ENCODE results near the gene EFCC1. TPM values are rescaled to one million over a fixed set of nuclear protein-coding genes. Genes with fewer than 3 reads are reported as not detected.

Gene EFCC1, protein sequence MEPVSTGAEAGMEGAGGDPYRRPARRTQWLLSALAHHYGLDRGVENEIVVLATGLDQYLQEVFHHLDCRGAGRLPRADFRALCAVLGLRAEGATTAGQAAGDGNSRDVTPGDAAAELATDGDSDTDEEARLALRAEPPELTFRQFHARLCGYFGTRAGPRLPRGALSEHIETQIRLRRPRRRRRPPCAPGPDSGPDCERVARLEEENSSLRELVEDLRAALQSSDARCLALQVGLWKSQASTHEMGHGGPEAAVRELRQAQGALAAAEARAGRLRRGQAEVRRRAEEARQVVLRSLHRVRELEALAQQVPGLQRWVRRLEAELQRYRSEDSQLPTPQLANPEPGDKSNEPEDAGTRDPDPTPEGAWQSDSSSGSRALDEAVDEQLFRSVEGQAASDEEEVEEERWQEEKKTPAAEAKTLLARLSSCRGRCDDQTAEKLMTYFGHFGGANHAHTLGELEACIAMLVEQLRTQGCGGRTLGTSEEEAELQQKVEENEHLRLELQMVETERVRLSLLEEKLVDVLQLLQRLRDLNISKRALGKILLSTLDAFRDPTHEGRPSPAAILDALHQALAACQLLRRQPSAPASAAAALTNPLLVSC
- 17.2 TPM for total RNA-seq
- long read RNA-seq, transcript EFCC1-201 (8 exons, 2,691 nt) = major isoform, 16 of 69 reads
- long read RNA-seq, partial matches to known transcripts = 18 of 69 reads
- long read RNA-seq, other reads (novel, unspliced or antisense) = 34 of 69 reads

DNA sequence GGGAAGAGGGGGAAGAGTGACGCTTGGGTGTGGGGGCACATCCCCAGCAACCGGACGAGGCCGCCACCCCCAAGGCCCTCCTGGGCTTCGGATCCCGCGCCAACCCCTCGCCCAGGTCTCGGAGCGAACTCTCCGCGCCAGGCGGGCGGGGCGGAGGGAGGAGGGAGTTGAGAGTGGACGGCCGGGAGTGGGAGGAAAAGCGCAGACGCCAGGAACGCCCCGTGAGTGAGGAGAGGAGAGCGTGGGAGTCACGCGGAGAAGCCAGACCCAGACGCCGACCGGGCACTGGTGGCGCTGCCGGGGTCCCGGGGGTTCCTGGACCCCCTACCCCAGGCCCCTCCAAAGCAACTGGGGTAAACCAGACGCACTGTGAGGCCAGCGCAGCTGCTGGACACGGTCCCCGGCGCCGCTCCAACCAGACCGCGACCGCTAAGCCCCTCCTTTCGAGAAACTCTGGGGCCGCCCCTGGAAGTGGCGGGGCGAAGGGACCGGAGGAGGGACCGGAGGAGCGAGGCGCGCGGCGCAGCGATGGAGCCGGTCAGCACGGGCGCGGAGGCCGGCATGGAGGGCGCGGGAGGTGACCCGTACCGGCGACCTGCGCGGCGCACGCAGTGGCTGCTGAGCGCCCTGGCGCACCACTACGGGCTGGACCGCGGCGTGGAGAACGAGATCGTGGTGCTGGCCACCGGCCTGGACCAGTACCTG, at the start of gene EFCC1:
EFCC1 (plus strand) TSS at position 204 of the 705 bp plus-strand sequence; CDS start at position 529, 325 bp downstream.
- ATAC-seq (peak; percentile 68), DNase-seq (peak; percentile 84)
- H3K27me3 ChIP-seq = peaks cover 12% of the 10 kb centered on the region
- peak within 1 kb of the TSS; percentile 63 for H3K4me3 ChIP-seq
- no peaks in the 10 kb centered on the region for H3K9me3 ChIP-seq
- intact Hi-C loops (cut with DNase I) = no loop called here
- H3K4me1 ChIP-seq = peaks cover 28% of the 10 kb centered on the region
- TF ChIP-seq, protein P1, sequence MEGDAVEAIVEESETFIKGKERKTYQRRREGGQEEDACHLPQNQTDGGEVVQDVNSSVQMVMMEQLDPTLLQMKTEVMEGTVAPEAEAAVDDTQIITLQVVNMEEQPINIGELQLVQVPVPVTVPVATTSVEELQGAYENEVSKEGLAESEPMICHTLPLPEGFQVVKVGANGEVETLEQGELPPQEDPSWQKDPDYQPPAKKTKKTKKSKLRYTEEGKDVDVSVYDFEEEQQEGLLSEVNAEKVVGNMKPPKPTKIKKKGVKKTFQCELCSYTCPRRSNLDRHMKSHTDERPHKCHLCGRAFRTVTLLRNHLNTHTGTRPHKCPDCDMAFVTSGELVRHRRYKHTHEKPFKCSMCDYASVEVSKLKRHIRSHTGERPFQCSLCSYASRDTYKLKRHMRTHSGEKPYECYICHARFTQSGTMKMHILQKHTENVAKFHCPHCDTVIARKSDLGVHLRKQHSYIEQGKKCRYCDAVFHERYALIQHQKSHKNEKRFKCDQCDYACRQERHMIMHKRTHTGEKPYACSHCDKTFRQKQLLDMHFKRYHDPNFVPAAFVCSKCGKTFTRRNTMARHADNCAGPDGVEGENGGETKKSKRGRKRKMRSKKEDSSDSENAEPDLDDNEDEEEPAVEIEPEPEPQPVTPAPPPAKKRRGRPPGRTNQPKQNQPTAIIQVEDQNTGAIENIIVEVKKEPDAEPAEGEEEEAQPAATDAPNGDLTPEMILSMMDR (IDR thresholded peaks at IDR 0.05) = no peak
- peak within 1 kb of the TSS; percentile 85 for H3K27ac ChIP-seq
- no peaks in the 10 kb centered on the region for H3K36me3 ChIP-seq

DNA sequence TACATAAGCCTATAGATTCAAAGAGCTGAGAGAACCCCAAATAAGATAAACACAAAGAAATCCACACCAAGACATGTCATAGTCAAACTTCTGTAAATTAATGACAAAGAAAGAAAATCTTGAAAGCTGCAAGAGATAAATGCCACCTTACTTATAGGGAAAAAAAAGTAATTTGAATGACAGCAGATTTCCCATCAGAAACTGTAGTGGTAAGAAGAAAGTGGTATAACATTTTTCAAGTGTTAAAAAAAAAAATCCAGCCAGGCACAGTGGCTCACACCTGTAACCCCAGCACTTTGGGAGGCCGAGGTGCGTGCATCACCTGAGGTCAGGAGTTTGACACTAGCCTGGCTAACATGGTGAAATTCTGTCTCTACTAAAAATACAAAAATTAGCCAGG, 44.7 kb upstream of the EFCC1 start:
- no peak for ATAC-seq
- DNase-seq = no peak
- Histone ChIP-seq H3K27me3 (no peaks in the 10 kb centered on the region), H3K4me1 (no peaks in the 10 kb centered on the region), H3K4me3 (no peak overlapping the region), H3K27ac (no peak overlapping the region), H3K36me3 (no peaks in the 10 kb centered on the region), H3K9me3 (no peaks in the 10 kb centered on the region)
- TF ChIP-seq, protein P1 (IDR thresholded peaks at IDR 0.05) = no peak
- intact Hi-C loops (cut with DNase I) = no loop called here

DNA sequence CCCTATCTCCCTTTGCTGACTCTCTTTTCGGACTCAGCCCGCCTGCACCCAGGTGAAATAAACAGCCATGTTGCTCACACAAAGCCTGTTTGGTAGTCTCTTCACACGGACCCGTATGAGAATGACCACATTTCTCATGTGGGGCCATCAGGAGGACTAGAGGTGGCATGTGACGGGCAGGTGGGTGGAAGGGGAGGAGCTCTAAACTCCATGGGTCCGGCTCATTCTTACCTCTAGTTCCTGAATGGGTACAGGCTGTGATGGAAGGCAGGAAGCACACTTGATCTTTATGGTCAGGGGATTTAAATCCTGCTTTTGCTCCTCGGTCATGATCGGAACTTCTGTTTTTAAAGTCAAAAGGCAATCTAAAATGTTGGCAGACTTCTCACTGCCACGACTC, 35.8 kb upstream of the EFCC1 start:
- Histone ChIP-seq H3K36me3 (no peaks in the 10 kb centered on the region), H3K4me1 (peaks cover under 1% of the 10 kb centered on the region), H3K27ac (no peak overlapping the region), H3K27me3 (no peaks in the 10 kb centered on the region), H3K9me3 (no peaks in the 10 kb centered on the region), H3K4me3 (no peak overlapping the region)
- ATAC-seq (no peak), DNase-seq (no peak)
- intact Hi-C loops (cut with DNase I) = no loop called here
- TF ChIP-seq, protein P1 (IDR thresholded peaks at IDR 0.05) = no peak

DNA sequence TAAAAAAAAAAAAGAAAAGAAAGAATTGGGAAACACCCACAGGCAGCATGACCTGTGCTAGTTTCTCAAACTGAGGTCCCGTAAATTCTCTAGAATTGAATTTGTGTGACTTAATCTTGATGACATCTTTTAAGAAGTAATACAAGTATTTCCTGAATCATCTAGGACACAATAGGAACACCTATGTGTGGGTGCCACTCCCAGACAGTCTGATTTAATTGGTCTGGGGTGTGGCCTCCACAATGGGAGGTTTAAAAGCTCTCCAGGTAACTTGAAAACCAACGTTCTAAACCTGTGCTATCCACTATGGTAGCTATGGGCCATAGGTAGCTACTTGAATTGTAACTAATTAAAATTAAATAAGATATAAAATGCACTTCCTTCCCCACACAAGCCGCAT, 35.3 kb upstream of the EFCC1 start:
- no peak overlapping the region for H3K4me3 ChIP-seq
- DNase-seq (no peak), ATAC-seq (no peak)
- H3K36me3 ChIP-seq = no peaks in the 10 kb centered on the region
- H3K4me1 ChIP-seq = peaks cover 6% of the 10 kb centered on the region
- H3K9me3 ChIP-seq = no peaks in the 10 kb centered on the region
- no peak overlapping the region for H3K27ac ChIP-seq
- TF ChIP-seq, protein P1 (IDR thresholded peaks at IDR 0.05) = no peak
- intact Hi-C loops (cut with DNase I) = no loop called here
- no peaks in the 10 kb centered on the region for H3K27me3 ChIP-seq

DNA sequence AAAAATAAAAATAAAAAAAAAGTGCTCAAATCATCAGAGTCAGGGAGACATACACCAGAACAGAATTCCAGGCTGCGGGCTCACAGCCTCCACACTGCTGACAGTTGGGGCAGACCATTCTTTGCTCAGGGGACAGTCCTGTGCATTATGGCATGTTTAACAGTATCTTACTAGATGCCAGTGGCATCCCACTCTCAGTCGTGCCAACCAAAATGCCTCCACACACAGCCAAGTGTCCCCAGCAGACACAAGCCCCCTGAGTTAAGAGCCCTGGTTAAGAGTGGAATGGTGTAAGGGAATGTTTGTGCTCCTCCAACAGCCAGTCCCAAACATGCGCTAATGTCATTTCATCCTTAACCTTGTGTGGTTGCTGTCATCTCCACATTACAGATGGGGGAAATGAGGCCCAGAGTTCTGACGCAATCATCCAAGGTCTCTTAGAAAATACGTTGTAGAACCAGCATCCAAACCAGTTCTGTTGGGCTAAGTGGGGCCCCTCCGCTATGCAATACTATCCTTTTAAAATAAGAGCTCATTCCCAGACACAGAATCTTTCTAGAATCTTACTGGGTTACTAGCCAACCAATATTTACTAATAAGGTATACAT, 33.3 kb upstream of the EFCC1 start:
- DNase-seq = no peak
- Histone ChIP-seq H3K9me3 (no peaks in the 10 kb centered on the region), H3K36me3 (no peaks in the 10 kb centered on the region), H3K27me3 (no peaks in the 10 kb centered on the region), H3K4me3 (no peak overlapping the region), H3K27ac (no peak overlapping the region), H3K4me1 (peaks cover 17% of the 10 kb centered on the region)
- TF ChIP-seq, protein P1 (IDR thresholded peaks at IDR 0.05) = no peak
- ATAC-seq = no peak
- intact Hi-C loops (cut with DNase I) = no loop called here
